Astrocyte of the cerebellum (primary cell): Measurements from ENCODE around the gene LRRC32.

Source experiments
- DNase-seq: peaks from one replicate; pipeline ENCODE4 v3.0.0-alpha.2; 2011; ENCODE audit warnings: low read depth
- H3K4me3 ChIP-seq: 2 replicates; pipeline ENCODE4 v1.5.1; 2011; ENCODE audit warnings: mild to moderate bottlenecking, low read depth, low read length, moderate library complexity
- in situ Hi-C: cut with HindIII; loops from 2 replicates; pipeline ENCODE4 v1.10.0; 2017; ENCODE audit warnings: low sequenced_read_pairs
- TF ChIP-seq, protein P1 (sequence below): IDR thresholded peaks from 2 replicates; pipeline ENCODE4 v1.5.1; 2012; ENCODE audit warnings: low read length, low read depth, moderate library complexity, mild to moderate bottlenecking; ENCODE audit errors: missing control alignments

The LRRC32 gene

GRCh38 chr11:76694664-76695063, 24.1 kb upstream of the LRRC32 start:
- peak; percentile 48 for DNase-seq
- H3K4me3 ChIP-seq = no peak overlapping the region
- in situ Hi-C loops = no loop called here
- TF ChIP-seq, protein P1, sequence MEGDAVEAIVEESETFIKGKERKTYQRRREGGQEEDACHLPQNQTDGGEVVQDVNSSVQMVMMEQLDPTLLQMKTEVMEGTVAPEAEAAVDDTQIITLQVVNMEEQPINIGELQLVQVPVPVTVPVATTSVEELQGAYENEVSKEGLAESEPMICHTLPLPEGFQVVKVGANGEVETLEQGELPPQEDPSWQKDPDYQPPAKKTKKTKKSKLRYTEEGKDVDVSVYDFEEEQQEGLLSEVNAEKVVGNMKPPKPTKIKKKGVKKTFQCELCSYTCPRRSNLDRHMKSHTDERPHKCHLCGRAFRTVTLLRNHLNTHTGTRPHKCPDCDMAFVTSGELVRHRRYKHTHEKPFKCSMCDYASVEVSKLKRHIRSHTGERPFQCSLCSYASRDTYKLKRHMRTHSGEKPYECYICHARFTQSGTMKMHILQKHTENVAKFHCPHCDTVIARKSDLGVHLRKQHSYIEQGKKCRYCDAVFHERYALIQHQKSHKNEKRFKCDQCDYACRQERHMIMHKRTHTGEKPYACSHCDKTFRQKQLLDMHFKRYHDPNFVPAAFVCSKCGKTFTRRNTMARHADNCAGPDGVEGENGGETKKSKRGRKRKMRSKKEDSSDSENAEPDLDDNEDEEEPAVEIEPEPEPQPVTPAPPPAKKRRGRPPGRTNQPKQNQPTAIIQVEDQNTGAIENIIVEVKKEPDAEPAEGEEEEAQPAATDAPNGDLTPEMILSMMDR = no peak

GRCh38 chr11:76693806-76694205, 23.3 kb upstream of the LRRC32 start:
- no peak overlapping the region for H3K4me3 ChIP-seq
- TF ChIP-seq, protein P1 = no peak
- no peak for DNase-seq
- in situ Hi-C loops = no loop called here

GRCh38 chr11:76692956-76693355, 22.4 kb upstream of the LRRC32 start:
- no peak overlapping the region for H3K4me3 ChIP-seq
- TF ChIP-seq, protein P1 = no peak
- DNase-seq = no peak
- in situ Hi-C loops = no loop called here

DNA sequence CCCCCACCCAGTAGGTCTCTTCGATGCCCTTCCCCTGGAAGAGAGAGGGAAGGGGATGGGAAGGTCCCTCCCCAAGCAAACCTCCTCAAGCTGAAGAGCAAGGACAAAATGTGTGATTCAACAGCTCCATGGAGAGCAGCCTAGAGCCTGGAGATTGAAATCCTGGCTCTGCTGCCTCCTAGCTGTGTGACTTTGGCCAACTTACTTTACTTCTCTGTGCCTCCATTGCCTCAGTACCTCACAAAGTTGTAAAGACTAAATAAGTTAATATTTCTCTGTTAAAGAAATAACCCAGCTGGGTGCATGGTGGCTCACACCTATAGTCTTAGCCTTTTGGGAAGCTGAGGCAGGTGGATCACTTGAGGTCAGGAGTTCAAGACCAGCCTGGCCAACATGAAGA, 21.1 kb upstream of the LRRC32 start:
- TF ChIP-seq, protein P1 = no peak
- in situ Hi-C loops = no loop called here
- no peak overlapping the region for H3K4me3 ChIP-seq
- no peak for DNase-seq

- TF ChIP-seq, protein P1 = no peak
- in situ Hi-C loops = no loop called here
- no peak overlapping the region for H3K4me3 ChIP-seq
- DNase-seq = no peak
Observed at GRCh38 chr11:76690736-76691135, 20.2 kb upstream of the LRRC32 start.

GRCh38 chr11:76689313-76690260, 19.0 kb upstream of the LRRC32 start:
- in situ Hi-C loops = no loop called here
- no peak overlapping the region for H3K4me3 ChIP-seq
- no peak for DNase-seq
- TF ChIP-seq, protein P1 = no peak
